NCI-H2227 (cell line): ENCODE data around the gene PKN1.

Experiments
- DNase-seq: peaks from one replicate; lab custom pipeline; 2025; ENCODE audit not compliant: unreplicated experiment; lab: John Stamatoyannopoulos, UW

Gene PKN1

DNA sequence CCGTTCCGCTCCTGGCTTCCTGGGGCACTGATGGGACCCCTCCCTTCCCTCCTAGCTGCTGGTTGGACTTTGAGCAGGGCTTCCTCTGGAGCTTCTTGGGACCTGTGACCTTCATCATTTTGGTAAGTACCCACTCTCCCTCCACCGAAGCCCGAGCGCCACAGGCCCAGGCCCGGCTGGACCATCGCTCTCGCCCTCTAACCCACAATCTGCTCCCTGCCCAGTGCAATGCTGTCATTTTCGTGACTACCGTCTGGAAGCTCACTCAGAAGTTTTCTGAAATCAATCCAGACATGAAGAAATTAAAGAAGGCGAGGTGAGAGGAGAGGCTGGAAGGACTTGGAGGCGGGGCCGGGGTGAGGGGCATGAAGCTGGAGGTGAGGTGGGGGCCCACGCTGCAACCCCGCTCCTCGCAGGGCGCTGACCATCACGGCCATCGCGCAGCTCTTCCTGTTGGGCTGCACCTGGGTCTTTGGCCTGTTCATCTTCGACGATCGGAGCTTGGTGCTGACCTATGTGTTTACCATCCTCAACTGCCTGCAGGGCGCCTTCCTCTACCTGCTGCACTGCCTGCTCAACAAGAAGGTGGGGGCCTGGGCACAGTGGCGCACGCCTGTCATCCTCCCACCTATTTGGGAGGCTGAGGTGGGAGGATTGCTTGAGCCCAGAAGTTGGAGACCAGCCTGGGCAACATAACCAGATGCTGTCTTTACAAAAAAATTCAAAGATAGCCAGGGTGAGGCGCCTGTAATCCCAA is 26.3 kb upstream of the PKN1 start:
- DNase-seq: no peak

GRCh38 chr19:14407605-14408484 is 25.3 kb upstream of the PKN1 start:
- no peak for DNase-seq

DNA sequence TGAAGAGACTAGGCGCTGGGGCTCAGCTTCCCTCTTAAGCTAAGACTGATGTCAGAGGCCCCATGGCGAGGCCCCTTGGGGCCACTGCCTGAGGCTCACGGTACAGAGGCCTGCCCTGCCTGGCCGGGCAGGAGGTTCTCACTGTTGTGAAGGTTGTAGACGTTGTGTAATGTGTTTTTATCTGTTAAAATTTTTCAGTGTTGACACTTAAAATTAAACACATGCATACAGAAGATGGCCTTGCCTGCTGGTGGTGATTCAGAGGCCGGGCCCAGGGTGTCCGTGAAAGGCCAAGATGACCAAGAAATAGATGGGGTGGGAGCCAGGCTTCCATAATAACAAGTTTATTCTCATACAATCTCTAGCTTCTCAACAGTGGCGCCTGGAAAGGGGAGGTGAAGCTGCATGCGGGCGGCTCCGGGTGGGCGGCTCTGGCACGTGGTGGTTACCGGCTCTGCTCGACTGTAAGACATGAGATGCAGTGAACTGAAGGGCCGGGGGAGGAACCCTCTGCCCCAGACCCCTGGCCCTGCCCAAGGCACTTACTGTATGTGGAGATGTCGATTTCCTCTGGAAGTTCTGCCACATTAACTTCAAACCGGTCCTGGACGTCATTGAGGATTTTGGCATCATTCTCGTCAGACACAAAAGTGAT is 24.5 kb upstream of the PKN1 start:
- no peak for DNase-seq

- DNase-seq: no peak
Measured at GRCh38 chr19:14409146-14410023, 23.7 kb upstream of the PKN1 start.

- no peak for DNase-seq
Measured at GRCh38 chr19:14410091-14411051, 22.7 kb upstream of the PKN1 start.

DNA sequence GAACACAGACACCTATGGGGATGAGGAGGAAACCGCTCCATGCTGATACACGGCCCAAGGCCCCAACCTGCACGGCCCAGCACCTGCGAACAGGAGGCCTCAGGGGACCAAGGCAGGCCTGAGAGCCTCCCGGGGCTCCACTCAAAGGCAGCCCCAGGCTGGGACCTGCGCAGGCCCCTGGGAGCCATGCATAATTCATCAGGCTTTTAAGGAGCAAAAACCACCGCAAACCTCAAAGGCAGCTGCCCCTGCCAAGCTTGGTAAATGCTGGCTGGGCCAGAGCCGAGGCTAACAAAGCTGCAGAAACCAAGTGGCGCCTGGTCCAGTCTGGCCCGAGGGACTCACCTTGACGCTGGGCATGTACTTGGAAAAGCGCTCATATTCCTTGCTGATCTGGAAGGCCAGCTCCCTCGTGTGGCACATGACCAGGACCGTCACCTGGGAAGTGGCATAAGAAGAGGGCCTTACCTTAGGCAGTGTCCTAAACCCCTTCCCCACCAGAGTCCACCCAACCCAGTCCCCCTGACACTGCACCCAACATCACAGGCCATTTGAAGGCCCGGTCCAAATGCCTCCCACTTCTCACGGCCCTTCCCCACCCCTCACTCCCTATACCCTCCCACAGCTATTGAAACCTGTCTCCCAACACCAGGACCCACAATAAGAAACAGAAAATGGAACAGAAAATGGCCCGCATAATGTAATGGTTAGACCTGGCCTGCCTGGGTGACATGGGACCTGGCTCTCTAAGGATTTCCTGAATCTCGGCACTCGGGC is 21.8 kb upstream of the PKN1 start:
- DNase-seq: no peak

- DNase-seq: no peak
Measured at GRCh38 chr19:14411938-14412245, 21.2 kb upstream of the PKN1 start.

GRCh38 chr19:14412324-14412995 is 20.6 kb upstream of the PKN1 start:
- DNase-seq: no peak

DNA sequence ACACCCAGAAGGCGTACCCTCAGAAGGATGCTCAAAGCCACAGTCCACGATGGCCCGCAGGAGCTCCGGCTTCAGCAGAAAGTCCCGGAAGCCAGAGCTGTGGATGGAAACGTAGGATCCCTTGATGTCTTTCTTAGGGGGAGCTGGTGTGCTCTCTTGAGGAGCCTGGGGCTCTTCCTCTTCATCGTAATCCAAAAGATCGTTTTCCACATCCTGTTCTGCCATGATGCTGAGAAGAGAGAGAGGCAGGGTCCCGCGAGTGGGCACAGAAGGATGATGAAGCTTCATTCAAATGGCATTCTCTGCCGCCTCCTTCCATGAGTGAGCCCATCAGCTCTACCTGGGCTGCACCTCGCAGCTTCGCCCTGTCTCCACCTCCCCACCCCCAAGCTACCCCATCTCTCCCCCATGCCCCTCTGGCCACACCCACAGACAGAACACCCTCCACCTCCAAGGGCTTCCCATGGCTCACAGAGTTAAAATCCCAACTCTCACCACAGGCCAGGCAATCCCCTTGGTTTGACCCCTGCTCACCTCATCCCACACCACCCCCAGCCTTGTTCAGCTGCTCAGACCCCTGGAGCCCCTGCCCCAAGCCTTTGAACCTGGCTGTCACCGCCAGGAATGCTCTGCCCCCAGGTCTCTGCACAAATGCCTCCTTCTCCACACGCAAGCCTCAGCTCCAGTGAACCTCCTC is 20.0 kb upstream of the PKN1 start:
- DNase-seq: no peak

DNA sequence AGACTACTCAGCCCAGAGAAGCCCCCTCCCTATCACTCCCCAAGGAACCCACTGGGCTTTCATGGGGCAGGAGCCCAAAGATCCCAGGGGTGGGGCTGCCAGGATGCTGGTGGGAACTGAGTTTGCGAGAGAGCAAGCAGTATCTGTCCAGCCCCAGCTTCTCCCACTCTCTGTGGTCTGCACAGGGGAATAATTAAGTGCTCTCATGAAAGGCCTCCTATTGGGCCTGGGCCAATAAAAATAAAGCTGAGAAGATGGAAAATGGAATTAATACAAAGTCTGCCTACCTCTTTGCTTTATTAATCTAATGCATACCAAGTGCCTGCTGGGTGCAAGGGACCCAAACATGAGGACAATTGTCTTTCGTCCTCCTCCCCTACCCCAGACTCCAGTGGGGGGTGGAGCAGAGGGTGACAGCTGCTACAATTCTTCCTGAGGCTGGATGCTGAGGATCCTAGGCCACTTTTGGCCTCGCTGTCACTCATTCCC is 19.4 kb upstream of the PKN1 start:
- no peak for DNase-seq

GRCh38 chr19:14414926-14415690 is 18.0 kb upstream of the PKN1 start:
- DNase-seq: no peak

DNA sequence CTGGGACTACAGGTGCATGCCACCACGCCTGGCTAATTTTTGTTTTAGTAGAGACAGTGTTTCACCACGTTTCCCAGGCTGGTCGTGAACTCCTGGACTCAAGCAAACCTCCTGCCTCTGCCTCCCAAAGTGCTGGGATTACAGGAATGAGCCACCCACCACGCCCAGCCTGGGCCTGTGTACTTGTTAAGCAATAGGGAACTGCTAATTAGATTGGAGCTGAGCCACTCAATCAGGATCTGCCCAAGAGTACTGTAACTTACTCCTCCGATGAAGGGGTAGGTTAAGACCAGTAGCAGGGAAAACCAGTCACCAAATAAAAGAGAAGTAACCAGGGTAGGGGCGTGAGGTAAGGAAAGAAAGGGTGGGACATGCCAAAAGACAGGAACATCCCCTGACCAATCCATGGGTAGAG is 16.3 kb upstream of the PKN1 start:
- DNase-seq: no peak

DNA sequence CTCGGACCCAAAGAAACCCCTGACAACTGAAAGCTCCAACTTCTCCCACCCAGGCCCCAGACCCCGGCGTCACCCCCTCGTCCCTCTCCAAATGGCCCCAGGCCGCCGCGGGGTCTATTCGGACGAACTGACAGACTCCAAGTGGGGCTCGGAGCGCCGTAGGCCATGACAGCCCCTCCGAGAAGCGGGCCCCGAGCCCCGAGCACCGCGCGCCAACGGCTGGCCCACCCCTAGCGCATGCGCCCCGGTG is 14.3 kb upstream of the PKN1 start:
- no peak for DNase-seq

DNA sequence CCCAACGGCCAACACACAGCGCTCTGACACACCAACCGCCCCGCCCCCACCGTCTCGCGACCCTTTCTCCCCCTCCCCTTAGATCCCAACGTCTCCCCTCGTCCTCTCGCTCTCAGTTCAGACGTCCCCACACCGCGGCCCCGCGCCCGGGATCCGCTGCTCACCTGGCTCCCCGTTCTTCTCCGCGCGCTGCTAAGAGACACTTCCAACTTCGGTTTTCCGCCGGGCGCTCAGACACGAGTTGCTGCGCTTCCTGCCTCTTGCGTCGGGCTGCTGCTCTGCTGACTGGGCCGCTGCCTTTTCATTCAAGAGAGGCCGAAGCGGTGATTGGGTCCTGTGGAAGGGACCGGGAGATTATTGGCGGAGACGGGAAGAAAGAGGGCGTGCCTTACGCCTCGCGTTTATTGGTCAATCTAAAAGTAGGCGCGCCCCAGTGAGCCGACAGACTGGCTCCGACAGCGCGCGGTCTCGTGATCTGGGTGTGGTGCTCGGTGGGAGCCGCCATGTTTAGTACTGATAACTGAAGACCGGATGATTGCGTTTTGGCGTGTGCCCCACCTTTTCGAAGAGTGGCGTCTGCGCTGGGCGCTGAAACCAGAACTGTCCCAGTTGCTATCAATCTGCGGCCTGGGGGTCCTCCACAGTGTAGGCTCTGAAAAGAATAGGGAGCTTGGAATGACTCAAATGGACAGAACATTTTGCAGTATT is 13.8 kb upstream of the PKN1 start, which contains the start of gene DDX39A:
DDX39A (minus strand) TSS at position 236 of the 708 bp plus-strand sequence. CDS start 6,121 bp downstream, outside the sequence.
- peak; percentile 98 for DNase-seq

DNA sequence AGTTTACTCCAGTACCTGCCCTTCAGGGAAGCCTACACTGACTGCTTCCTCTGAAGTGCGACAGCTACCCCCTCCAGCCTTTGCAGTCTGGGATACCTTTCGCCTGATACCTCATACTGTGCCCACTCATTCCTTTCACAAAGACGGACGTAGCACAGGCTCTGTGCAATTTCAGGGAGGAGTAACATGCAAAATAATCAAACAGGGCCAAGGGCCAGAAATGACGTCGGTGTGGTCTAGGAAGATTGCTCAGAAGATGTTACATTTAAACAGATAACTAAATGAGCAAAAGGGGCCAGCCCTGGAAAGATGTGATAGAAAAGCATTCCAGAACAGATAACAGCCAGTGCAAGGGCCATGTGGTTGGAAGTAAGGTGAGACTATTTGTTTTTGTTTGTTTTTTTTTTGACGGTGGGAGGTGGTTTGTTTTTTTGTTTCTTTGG is 7.4 kb upstream of the PKN1 start:
- DNase-seq: no peak

DNA sequence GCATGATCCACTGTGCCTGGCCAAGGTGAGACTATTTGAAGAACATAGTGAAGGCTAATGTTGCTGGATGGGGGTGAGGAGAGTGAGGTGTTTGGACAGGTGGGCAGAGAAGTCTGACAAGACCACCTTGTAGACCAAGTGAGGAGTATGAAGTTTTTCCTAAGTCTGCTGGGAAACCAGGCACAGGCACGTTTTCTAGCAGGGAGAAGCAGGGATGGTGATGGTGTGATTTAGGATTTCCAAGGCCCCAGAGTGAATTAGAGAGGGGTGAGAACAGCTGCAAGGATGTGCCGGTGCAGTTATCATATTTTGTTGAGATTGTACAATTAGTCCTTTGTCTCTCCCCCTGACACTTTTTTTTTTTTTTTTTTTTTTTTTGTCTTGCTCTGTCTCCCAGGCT is 5.6 kb upstream of the PKN1 start:
- no peak for DNase-seq
